Lung (tissue), 12 donors: Measurements from ENCODE around the gene TLE4. TPM values are rescaled to one million over a fixed set of nuclear protein-coding genes. Genes with fewer than 3 reads are reported as not detected.

Experiments used
- ATAC-seq: fragments of 200-7000 bp; cut with Tn5 transposase; one replicate; pipeline ENCODE4 v1.9.1; 2020; ENCODE audit warnings: moderate number of reproducible peaks; ENCODE audit not compliant: insufficient read depth, low FRiP score
- DNase-seq, 3 donors: peaks; one replicate each; pipeline ENCODE4 v3.0.0-alpha.2; 2013 to 2017
- H3K27ac ChIP-seq, 2 donors: one replicate each; pipeline ENCODE4 v1.5.1; 2013; ENCODE audit warnings: mild to moderate bottlenecking in 2 of 2, moderate library complexity in 2 of 2, control low read depth in 1 of 2, inconsistent platforms in 1 of 2, low read depth in 1 of 2, low read length in 1 of 2
- H3K27me3 ChIP-seq, 3 donors: one replicate each; pipeline ENCODE4 v1.5.1; 2013; ENCODE audit warnings: low read length in 2 of 3; ENCODE audit not compliant: control insufficient read depth in 3 of 3, insufficient read depth in 3 of 3
- H3K36me3 ChIP-seq, 4 donors: one replicate each; pipeline ENCODE4 v1.5.1; 2013; ENCODE audit warnings: low read length in 4 of 4, mild to moderate bottlenecking in 1 of 4, moderate library complexity in 1 of 4; ENCODE audit not compliant: control insufficient read depth in 4 of 4, insufficient read depth in 4 of 4
- H3K4me1 ChIP-seq, 5 donors: one replicate each; pipeline ENCODE4 v1.5.1; 2013; ENCODE audit warnings: low read length in 5 of 5, mild to moderate bottlenecking in 2 of 5, moderate library complexity in 1 of 5; ENCODE audit not compliant: control insufficient read depth in 5 of 5, insufficient read depth in 5 of 5
- H3K4me3 ChIP-seq: one replicate; pipeline ENCODE4 v1.5.1; 2013; ENCODE audit warnings: mild to moderate bottlenecking, control low read depth, moderate library complexity
- H3K9ac ChIP-seq, 2 donors: one replicate each; pipeline ENCODE4 v1.5.1; 2013; ENCODE audit warnings: low read length in 2 of 2, control low read depth in 1 of 2; ENCODE audit not compliant: insufficient read depth in 1 of 2
- H3K9me3 ChIP-seq, 4 donors: one replicate each; pipeline ENCODE4 v1.5.1; 2013; ENCODE audit warnings: low read length in 3 of 4, mild to moderate bottlenecking in 1 of 4, moderate library complexity in 1 of 4; ENCODE audit not compliant: control insufficient read depth in 4 of 4, insufficient read depth in 3 of 4
- WGBS, 2 donors: extraction: QIAGEN DNeasy Blood & Tissue Kit; methylation state at CpG; one replicate each; pipeline ENCODE4 v1.1.7; 2013; 5-methylcytosine and 5-hydroxymethylcytosine counted together
- polyA plus RNA-seq, 2 donors: library from polyadenylated mRNA; stranded (reverse); fragments of 200-250 nt; gene quantifications; one replicate each; pipeline ENCODE4 v1.2.1, GENCODE V29; 2013
- total RNA-seq, 2 donors: library from RNA; depleted of rRNA in 1 of 2; stranded (reverse); fragments of >200 nt in 1 of 2; gene quantifications; one replicate each; pipeline ENCODE4 v1.2.1, GENCODE V29; 2014 to 2021
- TF ChIP-seq, protein P1 (sequence below): IDR thresholded peaks from 2 replicates; pipeline ENCODE4 v1.5.1; 2012; ENCODE audit warnings: mild to moderate bottlenecking; ENCODE audit errors: control extremely low read depth, extremely low read depth
- donor health status: control.
- donor health status: control.
- donor health status: Bipolar disorder and iron deficiency.
- donor health status: healthy.
- donor health status: DM: yes; HTN: yes; CAD: no.

The TLE4 gene
- total and polyA plus RNA-seq, 4 donors = 6.1 to 44.1 (median 26.3) TPM

DNA sequence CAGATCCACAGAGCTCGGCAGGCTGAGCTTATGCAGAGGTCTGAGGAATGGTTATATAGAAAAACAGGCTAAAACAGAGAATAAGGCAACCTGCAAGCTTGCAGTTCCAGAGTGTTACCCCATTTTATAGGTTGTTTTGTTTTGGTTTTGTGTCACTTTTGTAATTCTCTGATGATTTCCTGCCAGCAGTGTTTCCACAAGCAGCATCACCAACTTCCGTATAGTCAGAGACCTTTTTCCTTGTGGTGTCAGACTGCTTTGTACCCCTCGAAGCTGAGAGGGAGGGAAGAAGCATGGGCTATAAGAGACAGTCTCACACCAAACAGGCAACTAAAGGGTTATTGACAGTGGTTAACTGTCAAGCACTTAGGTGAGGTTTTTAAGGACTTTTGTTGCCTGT lies 61.8 kb downstream of the TLE4 start:
- 56 to 78% methylated on average over 3 of the region's 3 CpGs for WGBS, 2 donors
- Histone ChIP-seq H3K9ac (no peak overlapping the region), H3K27ac (no peak overlapping the region), H3K4me3 (no peak overlapping the region), H3K36me3 (peaks cover 0 to 4% (median under 1%) of the 10 kb centered on the region in 4 donors), H3K27me3 (no peaks in the 10 kb centered on the region), H3K9me3 (no peaks in the 10 kb centered on the region), H3K4me1 (peaks cover 0 to 5% (median 3%) of the 10 kb centered on the region in 5 donors)
- ATAC-seq = no peak
- TF ChIP-seq, protein P1, sequence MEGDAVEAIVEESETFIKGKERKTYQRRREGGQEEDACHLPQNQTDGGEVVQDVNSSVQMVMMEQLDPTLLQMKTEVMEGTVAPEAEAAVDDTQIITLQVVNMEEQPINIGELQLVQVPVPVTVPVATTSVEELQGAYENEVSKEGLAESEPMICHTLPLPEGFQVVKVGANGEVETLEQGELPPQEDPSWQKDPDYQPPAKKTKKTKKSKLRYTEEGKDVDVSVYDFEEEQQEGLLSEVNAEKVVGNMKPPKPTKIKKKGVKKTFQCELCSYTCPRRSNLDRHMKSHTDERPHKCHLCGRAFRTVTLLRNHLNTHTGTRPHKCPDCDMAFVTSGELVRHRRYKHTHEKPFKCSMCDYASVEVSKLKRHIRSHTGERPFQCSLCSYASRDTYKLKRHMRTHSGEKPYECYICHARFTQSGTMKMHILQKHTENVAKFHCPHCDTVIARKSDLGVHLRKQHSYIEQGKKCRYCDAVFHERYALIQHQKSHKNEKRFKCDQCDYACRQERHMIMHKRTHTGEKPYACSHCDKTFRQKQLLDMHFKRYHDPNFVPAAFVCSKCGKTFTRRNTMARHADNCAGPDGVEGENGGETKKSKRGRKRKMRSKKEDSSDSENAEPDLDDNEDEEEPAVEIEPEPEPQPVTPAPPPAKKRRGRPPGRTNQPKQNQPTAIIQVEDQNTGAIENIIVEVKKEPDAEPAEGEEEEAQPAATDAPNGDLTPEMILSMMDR = no peak
- no peak for DNase-seq

DNA sequence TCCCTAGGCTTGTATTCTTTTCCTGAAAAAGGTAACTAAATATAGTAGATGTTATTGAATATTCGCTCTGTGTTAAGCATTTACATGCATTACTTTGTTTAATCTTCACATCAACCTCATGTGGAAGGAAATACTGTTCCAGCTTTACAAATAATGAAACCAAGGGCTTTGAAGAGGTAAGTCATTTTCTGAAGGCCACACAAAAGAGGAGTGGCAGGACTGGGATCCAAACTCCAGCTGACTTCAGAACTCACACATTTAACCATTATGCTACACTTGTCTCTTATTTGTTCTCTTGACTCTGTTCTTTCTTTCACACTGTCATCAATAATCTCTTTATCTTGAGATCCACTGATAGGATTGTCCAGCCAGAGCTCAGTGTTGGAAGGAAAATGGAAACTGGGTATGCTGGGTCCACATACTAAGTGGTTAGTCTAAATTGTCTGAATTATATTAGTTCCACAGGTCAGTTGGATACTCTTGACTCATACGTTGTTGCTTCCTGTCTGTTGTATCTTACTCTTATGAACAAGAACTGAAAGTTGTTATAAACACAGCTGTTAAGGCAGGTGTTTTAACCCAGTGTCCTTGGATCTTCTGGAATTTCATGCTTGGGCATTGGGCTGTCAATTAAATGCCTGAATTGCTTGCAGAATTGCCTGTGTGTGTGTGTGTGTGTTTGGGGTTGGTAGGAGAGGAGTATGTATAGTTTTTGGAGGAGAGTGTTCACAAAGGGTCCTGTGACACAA lies 65.6 kb downstream of the TLE4 start:
- DNase-seq (no peak), ATAC-seq (no peak)
- H3K9me3 ChIP-seq = no peaks in the 10 kb centered on the region
- peaks cover 0 to 4% (median under 1%) of the 10 kb centered on the region in 4 donors for H3K36me3 ChIP-seq
- no peak overlapping the region for H3K9ac ChIP-seq
- H3K27me3 ChIP-seq = no peaks in the 10 kb centered on the region
- WGBS, 2 donors = 63 to 79% methylated on average over 2 of the region's 2 CpGs
- H3K27ac ChIP-seq = no peak overlapping the region
- H3K4me1 ChIP-seq = no peaks in the 10 kb centered on the region
- no peak overlapping the region for H3K4me3 ChIP-seq
- TF ChIP-seq, protein P1 = no peak

DNA sequence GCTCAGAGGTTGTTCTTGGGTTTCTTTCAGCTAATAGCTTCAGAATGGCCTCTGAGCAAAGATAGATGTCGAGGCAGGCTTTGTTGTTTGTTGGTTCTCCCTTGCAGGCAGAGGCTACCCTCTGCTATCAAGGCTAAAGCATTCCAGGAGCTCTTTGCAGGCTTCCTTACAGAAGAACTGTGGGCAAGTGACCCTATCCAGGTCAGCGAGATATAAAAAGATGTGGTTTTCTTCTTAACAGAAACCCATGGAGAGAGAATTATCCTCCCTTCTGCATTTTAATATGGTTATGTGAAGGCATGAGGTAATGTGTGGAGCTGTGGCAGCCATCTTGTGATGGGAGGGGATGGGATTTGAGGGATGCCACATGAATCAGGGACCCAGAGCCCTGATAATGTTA lies 67.0 kb downstream of the TLE4 start:
- no peaks in the 10 kb centered on the region for H3K27me3 ChIP-seq
- DNase-seq = no peak
- H3K4me3 ChIP-seq = no peak overlapping the region
- 95 to 97% methylated on average over 2 of the region's 2 CpGs for WGBS, 2 donors
- H3K4me1 ChIP-seq = no peaks in the 10 kb centered on the region
- no peaks in the 10 kb centered on the region for H3K9me3 ChIP-seq
- H3K36me3 ChIP-seq = peaks cover 0 to 4% (median under 1%) of the 10 kb centered on the region in 4 donors
- TF ChIP-seq, protein P1 = no peak
- no peak overlapping the region for H3K27ac ChIP-seq
- H3K9ac ChIP-seq = no peak overlapping the region
- ATAC-seq = no peak
